Lower lobe of right lung (tissue), 2 donors: ENCODE results near the gene GLB1L2. TPM values are rescaled to one million over a fixed set of nuclear protein-coding genes. Genes with fewer than 3 reads are reported as not detected.
A peak's percentile ranks its signal among the peaks of the same experiment; 100 is the strongest.

Experiments
- ATAC-seq, 2 donors: fragments of 200-7000 bp; cut with Tn5 transposase; one replicate each; pipeline ENCODE4 v1.9.1; 2020 to 2022; ENCODE audit warnings: mild to moderate bottlenecking in 2 of 2, moderate library complexity in 2 of 2
- DNase-seq: peaks from one replicate; pipeline ENCODE4 v3.0.0-alpha.2; 2020
- H3K27ac ChIP-seq: fragments of 200-600 bp; one replicate; pipeline ENCODE4 v1.8.0; 2022
- H3K27me3 ChIP-seq: fragments of 200-600 bp; one replicate; pipeline ENCODE4 v1.8.0; 2022; ENCODE audit warnings: low read depth
- H3K36me3 ChIP-seq: fragments of 200-600 bp; one replicate; pipeline ENCODE4 v1.8.0; 2022; ENCODE audit warnings: mild to moderate bottlenecking
- H3K4me1 ChIP-seq: fragments of 200-600 bp; one replicate; pipeline ENCODE4 v1.8.0; 2022
- H3K4me3 ChIP-seq: fragments of 200-600 bp; one replicate; pipeline ENCODE4 v1.8.0; 2022; ENCODE audit warnings: mild to moderate bottlenecking
- H3K9me3 ChIP-seq: fragments of 200-600 bp; one replicate; pipeline ENCODE4 v1.8.0; 2022
- CTCF ChIP-seq: fragments of 200-600 bp; IDR thresholded peaks from one replicate; pipeline ENCODE4 v1.8.0; 2022; ENCODE audit warnings: antibody characterized with exemption, mild to moderate bottlenecking
- intact Hi-C: fragments of 100-400 bp; cut with DNase I; formaldehyde crosslinking; loops from one replicate; pipeline ENCODE4 v1.11.0; 2022
- total RNA-seq: library from RNA; stranded (reverse); fragmentation: NEBNext Ultra II Directional; extraction: Animal tissue kit (Norgen Biotek cat#: 25700); gene quantifications from one replicate; pipeline ENCODE4 v1.2.1, GENCODE V29; 2021
- donor health status: DM: no; HTN: yes; CAD: no; lungs with severe emphysema.

Gene GLB1L2
- total RNA-seq, 1 donor from 2014 or later: 5.1 TPM

- Histone ChIP-seq H3K27ac (no peak overlapping the region), H3K4me3 (no peak overlapping the region), H3K36me3 (no peaks in the 10 kb centered on the region), H3K4me1 (no peaks in the 10 kb centered on the region), H3K27me3 (peaks cover 4% of the 10 kb centered on the region), H3K9me3 (no peaks in the 10 kb centered on the region)
- DNase-seq (no peak), ATAC-seq (no peak)
- intact Hi-C loops: no loop called here
- no peak for TF ChIP-seq CTCF
Measured at GRCh38 chr11:134399293-134399654, 67.5 kb downstream of the GLB1L2 start.

GRCh38 chr11:134399996-134400395, 68.2 kb downstream of the GLB1L2 start:
- H3K27me3 ChIP-seq: peaks cover 4% of the 10 kb centered on the region
- no peak for ATAC-seq
- TF ChIP-seq CTCF: no peak
- intact Hi-C loops: no loop called here
- no peak overlapping the region for H3K4me3 ChIP-seq
- no peaks in the 10 kb centered on the region for H3K36me3 ChIP-seq
- H3K9me3 ChIP-seq: no peaks in the 10 kb centered on the region
- no peaks in the 10 kb centered on the region for H3K4me1 ChIP-seq
- DNase-seq: no peak
- no peak overlapping the region for H3K27ac ChIP-seq

- no peaks in the 10 kb centered on the region for H3K4me1 ChIP-seq
- no peak overlapping the region for H3K27ac ChIP-seq
- H3K27me3 ChIP-seq: peaks cover 18% of the 10 kb centered on the region
- H3K36me3 ChIP-seq: no peaks in the 10 kb centered on the region
- no peak for TF ChIP-seq CTCF
- DNase-seq: no peak
- no peak for ATAC-seq
- intact Hi-C loops: no loop called here
- H3K9me3 ChIP-seq: no peaks in the 10 kb centered on the region
- no peak overlapping the region for H3K4me3 ChIP-seq
Measured at GRCh38 chr11:134401825-134402809, 70.3 kb downstream of the GLB1L2 start.

- Histone ChIP-seq H3K27me3 (peaks cover 22% of the 10 kb centered on the region), H3K4me3 (no peak overlapping the region), H3K4me1 (no peaks in the 10 kb centered on the region), H3K9me3 (no peaks in the 10 kb centered on the region), H3K36me3 (no peaks in the 10 kb centered on the region), H3K27ac (no peak overlapping the region)
- intact Hi-C loops: no loop called here
- ATAC-seq: peak in 1 of 2 donors; percentile 16
- no peak for TF ChIP-seq CTCF
- no peak for DNase-seq
Measured at GRCh38 chr11:134402910-134403309, 71.1 kb downstream of the GLB1L2 start.

- Histone ChIP-seq H3K4me1 (no peaks in the 10 kb centered on the region), H3K9me3 (no peaks in the 10 kb centered on the region), H3K27me3 (peaks cover 27% of the 10 kb centered on the region), H3K36me3 (no peaks in the 10 kb centered on the region), H3K27ac (no peak overlapping the region), H3K4me3 (no peak overlapping the region)
- DNase-seq: no peak
- TF ChIP-seq CTCF: no peak
- no peak for ATAC-seq
- intact Hi-C loops: no loop called here
Measured at GRCh38 chr11:134404575-134405341, 73.0 kb downstream of the GLB1L2 start.
